Dendritic cell treated with granulocyte-macrophage colony-stimulating factor and Interleukin-4, amounts not matched to agents 40 ng/mL and 50 ng/mL, for 4 days (primary cell): ENCODE data around the gene MDFIC2.
"Not testable (repeated sequence)": the region's sequence is repeated elsewhere in the genome, so short reads cannot be mapped to it uniquely, and the experiment has no call there.

Source experiments
- H3K27ac Mint-ChIP-seq: one replicate; pipeline ENCODE4 v1.8.0; 2022; ENCODE audit warnings: mild to moderate bottlenecking, mixed read lengths
- H3K27me3 Mint-ChIP-seq: one replicate; pipeline ENCODE4 v1.8.0; 2022; ENCODE audit warnings: mild to moderate bottlenecking, mixed read lengths
- H3K36me3 Mint-ChIP-seq: one replicate; pipeline ENCODE4 v1.8.0; 2022; ENCODE audit warnings: low read depth, mixed read lengths
- H3K4me1 Mint-ChIP-seq: one replicate; pipeline ENCODE4 v1.8.0; 2022; ENCODE audit warnings: low read depth, mixed read lengths
- H3K4me3 Mint-ChIP-seq: one replicate; pipeline ENCODE4 v1.8.0; 2022; ENCODE audit warnings: mild to moderate bottlenecking, moderate library complexity, mixed read lengths
- H3K9me3 Mint-ChIP-seq: one replicate; pipeline ENCODE4 v1.8.0; 2022; ENCODE audit warnings: mixed read lengths
- intact Hi-C: fragments of 100-400 bp; cut with micrococcal nuclease; formaldehyde crosslinking; loops from one replicate; pipeline ENCODE4 v1.15.0; 2022

MDFIC2 gene

DNA sequence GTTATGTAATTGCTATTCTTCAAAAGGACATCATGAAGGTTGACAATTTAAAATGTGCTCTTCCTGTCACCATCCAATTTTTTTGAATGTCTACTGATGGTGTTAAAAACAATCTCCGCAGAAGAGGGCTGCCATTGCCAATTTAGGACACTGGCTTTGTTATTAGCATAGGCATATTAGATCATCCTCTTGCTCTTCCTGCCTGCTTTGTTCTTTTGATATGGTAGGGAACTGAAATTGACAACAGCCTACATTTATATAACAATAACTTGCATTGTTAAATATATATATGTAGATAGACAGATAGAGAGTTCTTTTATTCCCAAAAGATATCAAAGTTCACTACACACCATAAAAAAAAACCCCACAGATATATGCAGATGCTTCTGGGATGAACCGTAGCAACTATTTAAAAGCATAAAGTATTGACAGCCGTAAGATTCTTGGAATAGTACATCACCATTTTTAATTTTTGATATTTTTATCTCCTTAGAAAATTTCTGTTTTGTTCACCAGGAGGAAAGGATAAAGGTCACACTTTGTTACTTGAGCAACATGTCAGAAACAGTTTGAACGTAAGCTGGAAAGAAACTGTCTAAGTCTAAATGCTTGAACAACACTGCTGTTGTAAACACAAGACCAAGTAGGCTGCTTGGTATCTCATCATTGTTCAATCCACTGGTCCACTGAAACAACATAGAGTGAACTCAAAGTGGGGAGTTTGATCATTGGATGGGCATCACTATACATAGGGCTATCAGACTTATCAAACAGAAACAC, 66.5 kb downstream of the MDFIC2 start:
- Mint-ChIP-seq H3K27ac (no peak overlapping the region), H3K4me1 (no peaks in the 10 kb centered on the region), H3K4me3 (no peak overlapping the region), H3K36me3 (no peaks in the 10 kb centered on the region), H3K9me3 (no peaks in the 10 kb centered on the region), H3K27me3 (no peaks in the 10 kb centered on the region)
- intact Hi-C loops = no loop called here

DNA sequence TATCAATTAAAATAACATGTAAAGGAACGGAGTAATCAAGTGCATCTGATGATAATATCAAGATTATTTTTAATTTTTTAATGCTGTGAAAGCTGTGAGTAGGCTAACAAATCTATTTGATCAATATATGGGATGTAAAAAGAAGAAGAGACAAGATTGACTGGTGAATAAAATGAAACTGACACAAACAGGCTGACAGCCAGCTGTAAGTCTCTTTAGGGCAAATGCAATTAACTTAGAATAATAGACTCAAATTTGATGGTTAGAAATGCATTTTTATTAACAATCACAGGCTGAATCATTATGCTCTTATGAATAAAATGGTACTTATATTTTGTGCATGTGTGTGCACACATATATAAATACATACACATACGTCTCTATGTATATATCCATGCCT, 68.0 kb downstream of the MDFIC2 start:
- Mint-ChIP-seq H3K27ac (no peak overlapping the region), H3K4me1 (no peaks in the 10 kb centered on the region), H3K36me3 (no peaks in the 10 kb centered on the region), H3K9me3 (no peaks in the 10 kb centered on the region), H3K27me3 (no peaks in the 10 kb centered on the region), H3K4me3 (no peak overlapping the region)
- intact Hi-C loops = no loop called here

DNA sequence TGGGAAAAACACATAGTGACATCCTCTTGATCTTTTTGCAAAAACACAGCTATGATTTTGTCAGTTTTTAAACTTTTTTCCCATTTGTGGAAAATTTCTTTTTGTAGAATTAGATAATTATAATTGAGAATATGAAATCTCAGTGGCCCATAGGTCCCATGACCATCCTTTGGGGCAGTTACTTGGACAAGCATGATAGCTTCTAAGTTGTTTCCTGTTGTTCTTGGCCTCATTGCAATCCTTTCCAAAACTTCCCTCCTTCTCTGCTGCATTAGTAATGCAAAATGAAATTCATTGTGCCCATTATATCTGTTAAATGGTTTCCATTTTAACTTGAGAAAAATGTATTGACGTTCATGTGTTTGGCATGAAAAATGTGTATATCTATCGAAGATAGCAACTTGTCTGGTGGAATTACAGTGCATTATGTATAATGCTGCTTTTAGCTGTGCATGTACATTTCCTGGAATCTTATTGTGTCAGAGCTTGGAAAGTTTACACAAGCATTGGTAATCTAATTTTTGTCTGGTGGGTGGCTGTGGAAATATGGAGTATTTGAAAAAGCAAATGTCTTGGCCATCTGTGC, 70.0 kb downstream of the MDFIC2 start:
- Mint-ChIP-seq H3K4me3 (no peak overlapping the region), H3K27me3 (no peaks in the 10 kb centered on the region), H3K4me1 (no peaks in the 10 kb centered on the region), H3K9me3 (no peaks in the 10 kb centered on the region), H3K36me3 (no peaks in the 10 kb centered on the region), H3K27ac (no peak overlapping the region)
- intact Hi-C loops = no loop called here

DNA sequence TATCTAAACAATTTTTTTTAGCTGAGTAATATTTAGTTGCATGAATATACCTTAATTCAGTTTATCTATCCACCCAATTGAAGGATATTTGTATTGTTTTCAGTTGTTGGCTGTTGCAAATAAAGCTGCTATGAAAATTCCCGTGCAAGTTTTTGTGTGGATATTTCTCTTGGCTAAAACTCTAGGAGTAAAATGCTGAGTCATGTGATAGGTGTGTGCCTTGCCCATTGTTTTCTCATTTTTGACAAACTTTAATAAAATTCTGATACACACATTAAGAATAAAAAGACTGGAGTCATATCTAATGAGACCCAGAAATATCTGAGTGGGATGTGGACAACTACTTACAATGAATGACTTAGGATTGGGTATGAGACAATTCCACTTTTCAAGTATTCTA, 78.6 kb downstream of the MDFIC2 start:
- Mint-ChIP-seq H3K27ac (no peak overlapping the region), H3K27me3 (no peaks in the 10 kb centered on the region), H3K36me3 (no peaks in the 10 kb centered on the region), H3K4me3 (no peak overlapping the region), H3K4me1 (no peaks in the 10 kb centered on the region), H3K9me3 (no peaks in the 10 kb centered on the region)
- intact Hi-C loops = no loop called here

DNA sequence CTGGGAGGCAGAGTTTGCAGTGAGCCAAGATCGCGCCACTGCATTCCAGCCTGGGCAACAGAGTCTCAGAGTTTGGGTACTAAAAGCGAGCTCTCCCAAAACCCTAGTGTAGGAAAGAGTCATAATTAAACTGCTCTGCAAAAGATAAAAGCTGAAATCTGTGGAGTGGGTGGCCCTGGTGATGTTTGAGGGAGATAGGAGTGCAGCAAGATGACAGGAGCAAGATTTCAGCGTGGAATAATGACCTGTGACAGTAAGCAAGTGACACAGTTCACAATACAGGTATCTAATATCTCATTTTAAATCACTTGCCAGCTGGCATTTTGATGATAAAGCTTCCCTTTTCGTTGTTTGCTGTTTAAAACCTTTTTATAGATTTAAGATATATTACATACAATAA, 79.3 kb downstream of the MDFIC2 start:
- no peaks in the 10 kb centered on the region for H3K9me3 Mint-ChIP-seq
- intact Hi-C loops = no loop called here
- no peak overlapping the region for H3K4me3 Mint-ChIP-seq
- no peaks in the 10 kb centered on the region for H3K36me3 Mint-ChIP-seq
- no peaks in the 10 kb centered on the region for H3K4me1 Mint-ChIP-seq
- no peaks in the 10 kb centered on the region for H3K27me3 Mint-ChIP-seq
- H3K27ac Mint-ChIP-seq = no peak overlapping the region

DNA sequence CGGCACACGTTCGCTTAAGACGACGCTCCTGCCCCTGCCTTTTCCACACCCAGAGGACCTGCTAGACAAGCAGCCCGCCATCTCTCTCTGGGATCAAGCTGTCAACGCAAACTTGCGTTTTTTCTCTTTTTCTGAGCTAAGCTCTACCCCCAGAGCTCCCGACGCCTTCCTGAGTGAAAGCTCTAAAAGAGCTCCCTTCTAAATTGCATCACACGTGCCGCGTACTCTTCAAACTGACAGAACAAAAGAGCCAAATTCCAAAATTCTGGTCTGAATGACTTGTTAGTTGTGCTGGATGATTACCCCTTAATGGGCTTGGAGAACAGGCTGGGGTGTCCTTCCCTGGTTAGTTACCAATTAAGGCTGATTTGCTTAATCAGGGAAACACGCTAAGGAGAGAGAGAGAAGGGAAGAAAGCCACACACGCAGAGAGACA, 81.2 kb downstream of the MDFIC2 start:
- H3K4me3 Mint-ChIP-seq = no peak overlapping the region
- H3K27me3 Mint-ChIP-seq = peaks cover 2% of the 10 kb centered on the region
- H3K4me1 Mint-ChIP-seq = no peaks in the 10 kb centered on the region
- H3K36me3 Mint-ChIP-seq = no peaks in the 10 kb centered on the region
- intact Hi-C loops = no loop called here
- H3K9me3 Mint-ChIP-seq = no peaks in the 10 kb centered on the region
- no peak overlapping the region for H3K27ac Mint-ChIP-seq

DNA sequence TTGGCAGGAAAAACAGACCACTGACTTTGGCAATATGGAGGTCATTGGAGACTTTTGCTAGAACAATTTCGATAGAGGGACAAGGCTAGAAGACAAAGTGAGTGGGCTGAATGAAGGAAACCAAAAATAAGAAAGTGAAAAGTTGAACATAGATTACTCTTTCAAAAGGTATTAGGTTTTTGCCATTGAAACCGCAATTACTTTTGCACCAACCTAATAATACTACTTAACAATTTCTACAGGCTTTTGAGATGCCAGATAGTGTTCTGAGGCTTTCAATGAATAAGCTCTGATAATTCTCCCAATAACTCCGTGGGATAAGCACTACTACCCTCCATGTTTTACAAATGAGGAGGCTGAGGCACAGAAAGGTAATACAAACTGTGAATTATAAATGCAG, 85.0 kb downstream of the MDFIC2 start:
- intact Hi-C loops = no loop called here
- H3K27ac Mint-ChIP-seq = no peak overlapping the region

DNA sequence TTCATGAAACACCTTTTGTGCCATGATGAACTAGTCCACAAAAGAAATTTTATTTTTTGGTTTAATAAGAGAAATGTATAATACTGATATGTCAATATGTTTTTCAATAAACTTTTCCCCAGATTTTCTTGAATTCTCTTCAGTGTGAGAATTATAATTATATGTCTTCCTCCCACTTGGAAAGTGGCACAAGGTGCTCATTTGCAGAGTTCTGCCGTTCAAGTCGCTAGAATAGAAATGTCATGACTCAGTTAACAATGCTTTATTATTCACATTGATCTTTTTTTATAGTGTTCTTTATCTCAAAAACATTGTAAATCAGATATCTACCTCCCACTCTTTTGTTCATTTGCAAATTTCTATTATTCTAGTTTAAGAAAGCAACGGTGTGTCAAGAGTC, 87.3 kb downstream of the MDFIC2 start:
- H3K4me1 Mint-ChIP-seq = no peaks in the 10 kb centered on the region
- intact Hi-C loops = no loop called here
- no peaks in the 10 kb centered on the region for H3K9me3 Mint-ChIP-seq
- no peaks in the 10 kb centered on the region for H3K36me3 Mint-ChIP-seq
- H3K4me3 Mint-ChIP-seq = no peak overlapping the region
- peaks cover 2% of the 10 kb centered on the region for H3K27me3 Mint-ChIP-seq
- no peak overlapping the region for H3K27ac Mint-ChIP-seq

More for the DNA sequence above, 85.0 kb downstream of the MDFIC2 start:
- peaks cover 2% of the 10 kb centered on the region for H3K27me3 Mint-ChIP-seq
- no peaks in the 10 kb centered on the region for H3K9me3 Mint-ChIP-seq
- H3K4me3 Mint-ChIP-seq = no peak overlapping the region
- H3K36me3 Mint-ChIP-seq = no peaks in the 10 kb centered on the region
- H3K4me1 Mint-ChIP-seq = no peaks in the 10 kb centered on the region

DNA sequence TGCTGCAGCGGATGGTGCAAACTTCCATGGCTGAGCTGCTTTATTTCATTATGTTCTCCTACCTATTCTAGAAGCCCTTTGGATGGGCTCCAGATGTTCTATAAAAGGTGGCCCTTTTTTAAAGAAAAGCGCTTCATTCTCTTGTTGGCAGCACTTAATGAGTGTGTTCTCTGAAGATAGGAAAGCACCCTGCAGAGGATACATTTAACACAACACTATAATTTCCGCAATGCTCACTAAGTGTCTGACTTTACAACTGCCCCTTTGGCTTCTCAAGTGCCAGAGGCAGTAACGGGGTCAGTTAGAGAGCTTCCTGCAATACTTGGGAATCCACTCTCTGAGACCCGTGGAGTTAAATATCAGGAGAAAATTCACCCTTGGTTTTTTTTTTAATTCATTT, 88.1 kb downstream of the MDFIC2 start:
- H3K36me3 Mint-ChIP-seq = no peaks in the 10 kb centered on the region
- H3K27me3 Mint-ChIP-seq = peaks cover 2% of the 10 kb centered on the region
- no peak overlapping the region for H3K4me3 Mint-ChIP-seq
- no peaks in the 10 kb centered on the region for H3K4me1 Mint-ChIP-seq
- intact Hi-C loops = no loop called here
- no peaks in the 10 kb centered on the region for H3K9me3 Mint-ChIP-seq
- no peak overlapping the region for H3K27ac Mint-ChIP-seq

DNA sequence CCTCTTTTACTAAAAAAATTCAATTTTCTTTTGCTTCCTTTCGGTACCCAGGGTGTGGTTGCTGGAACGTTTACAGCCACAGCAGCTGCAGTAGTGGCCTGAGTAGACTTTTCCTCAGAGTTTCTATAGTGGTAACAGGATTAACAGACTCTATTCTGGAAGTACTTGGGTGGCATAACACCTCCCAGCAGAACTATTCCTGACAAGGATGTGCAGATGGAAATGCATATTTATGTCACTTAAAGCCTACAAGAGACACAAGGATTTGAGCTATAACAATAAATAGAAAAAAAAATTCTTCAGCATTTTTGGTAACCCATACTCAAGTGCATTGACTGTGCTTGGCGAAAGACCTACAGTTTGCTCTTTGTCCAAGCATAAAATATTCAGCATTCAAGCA, 94.0 kb downstream of the MDFIC2 start:
- H3K27ac Mint-ChIP-seq = no peak overlapping the region
- H3K4me3 Mint-ChIP-seq = no peak overlapping the region
- H3K4me1 Mint-ChIP-seq = no peaks in the 10 kb centered on the region
- no peaks in the 10 kb centered on the region for H3K9me3 Mint-ChIP-seq
- no peaks in the 10 kb centered on the region for H3K36me3 Mint-ChIP-seq
- H3K27me3 Mint-ChIP-seq = peaks cover 2% of the 10 kb centered on the region
- intact Hi-C loops = no loop called here

DNA sequence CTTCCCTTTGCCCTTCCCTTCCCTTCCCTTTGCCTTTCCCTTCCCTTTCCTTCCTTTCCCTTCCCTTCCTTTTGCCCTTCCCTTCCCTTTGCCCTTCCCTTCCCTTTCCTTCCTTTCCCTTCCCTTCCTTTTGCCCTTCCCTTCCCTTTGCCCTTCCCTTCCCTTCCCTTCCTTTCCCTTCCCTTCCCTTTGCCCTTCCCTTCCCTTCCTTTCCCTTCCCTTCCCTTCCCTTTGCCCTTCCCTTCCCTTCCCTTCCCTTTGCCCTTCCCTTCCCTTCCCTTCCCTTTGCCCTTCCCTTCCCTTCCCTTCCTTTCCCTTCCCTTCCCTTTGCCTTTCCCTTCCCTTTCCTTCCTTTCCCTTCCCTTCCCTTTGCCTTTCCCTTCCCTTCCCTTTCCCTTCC, 101.2 kb downstream of the MDFIC2 start:
- H3K36me3 Mint-ChIP-seq, intact Hi-C loops, H3K4me3 Mint-ChIP-seq, H3K4me1 Mint-ChIP-seq, H3K9me3 Mint-ChIP-seq, H3K27me3 Mint-ChIP-seq, H3K27ac Mint-ChIP-seq: not testable (repeated sequence)

DNA sequence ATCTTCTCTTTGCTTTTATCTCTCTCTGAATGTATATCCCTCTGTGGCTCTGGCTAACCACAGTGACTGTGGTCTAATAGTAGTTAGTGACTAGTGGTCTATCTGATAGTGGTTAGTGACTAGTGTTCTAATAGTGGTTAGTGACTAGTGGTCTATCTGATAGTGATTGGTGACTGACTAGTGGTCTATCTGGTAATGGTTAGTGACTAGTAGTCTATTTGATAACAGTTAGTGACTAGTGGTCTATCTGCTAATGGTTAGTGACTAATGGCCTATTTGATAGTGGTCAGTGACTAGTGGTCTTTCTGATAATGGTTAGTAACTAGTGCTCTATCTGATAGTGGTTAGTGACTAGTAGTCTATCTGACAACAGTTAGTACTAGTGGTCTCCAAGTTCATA, 110.5 kb downstream of the MDFIC2 start:
- Mint-ChIP-seq H3K4me3 (no peak overlapping the region), H3K27me3 (peaks cover 10% of the 10 kb centered on the region), H3K4me1 (no peaks in the 10 kb centered on the region), H3K9me3 (no peaks in the 10 kb centered on the region), H3K36me3 (no peaks in the 10 kb centered on the region), H3K27ac (no peak overlapping the region)
- intact Hi-C loops = no loop called here

DNA sequence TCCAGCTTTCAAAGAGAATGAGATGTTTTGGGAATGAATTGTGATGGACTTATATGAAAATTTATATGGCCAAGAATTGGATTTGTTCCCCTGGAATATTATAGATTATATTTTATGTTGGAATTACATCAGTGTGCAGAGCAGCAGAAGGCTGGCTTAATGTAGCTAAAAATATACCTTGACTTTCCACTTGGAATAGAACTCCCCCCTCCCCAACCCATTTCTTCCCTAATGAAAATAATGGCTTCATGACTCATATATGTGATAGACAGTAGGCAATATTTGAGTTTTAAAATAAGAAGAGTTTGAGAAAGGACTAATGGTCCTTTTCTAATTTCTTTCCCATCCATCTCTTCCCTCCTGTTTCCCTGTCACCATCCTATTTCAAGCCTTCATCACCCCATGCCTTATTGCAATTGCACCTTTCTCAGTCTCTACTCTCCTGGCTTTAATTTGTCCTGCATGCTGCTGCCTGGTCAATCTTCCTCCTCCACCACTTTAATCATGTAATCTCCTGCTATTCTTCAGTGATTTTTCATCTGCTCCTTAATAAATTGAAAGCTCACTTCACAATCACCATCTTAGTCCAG, 122.5 kb downstream of the MDFIC2 start:
- Mint-ChIP-seq H3K9me3 (no peaks in the 10 kb centered on the region), H3K27me3 (peaks cover 16% of the 10 kb centered on the region), H3K4me1 (peaks cover 12% of the 10 kb centered on the region), H3K27ac (no peak overlapping the region), H3K4me3 (no peak overlapping the region), H3K36me3 (no peaks in the 10 kb centered on the region)
- intact Hi-C loops = no loop called here

DNA sequence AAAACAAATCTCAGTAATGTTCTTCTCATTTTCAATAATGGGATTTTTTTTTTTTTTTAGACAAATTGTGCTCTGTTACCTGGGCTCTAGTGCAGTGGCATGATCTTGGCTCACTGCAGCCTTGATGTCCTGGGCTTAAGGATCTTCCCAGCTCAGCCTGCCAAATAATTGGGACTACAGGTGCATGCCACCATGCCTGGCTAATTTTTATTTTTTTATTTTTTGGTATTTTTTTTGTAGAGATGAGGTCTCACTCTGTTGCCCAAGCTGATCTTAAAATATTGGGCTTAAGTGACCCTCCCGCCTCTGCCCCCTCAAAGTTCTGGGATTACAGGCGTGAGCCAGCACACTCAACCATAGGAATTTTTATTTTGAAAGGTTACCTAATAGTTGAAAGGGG, 126.2 kb downstream of the MDFIC2 start:
- Mint-ChIP-seq H3K36me3 (no peaks in the 10 kb centered on the region), H3K27ac (no peak overlapping the region), H3K27me3 (peaks cover 31% of the 10 kb centered on the region), H3K9me3 (no peaks in the 10 kb centered on the region), H3K4me1 (peaks cover 4% of the 10 kb centered on the region), H3K4me3 (no peak overlapping the region)
- intact Hi-C loops = no loop called here

DNA sequence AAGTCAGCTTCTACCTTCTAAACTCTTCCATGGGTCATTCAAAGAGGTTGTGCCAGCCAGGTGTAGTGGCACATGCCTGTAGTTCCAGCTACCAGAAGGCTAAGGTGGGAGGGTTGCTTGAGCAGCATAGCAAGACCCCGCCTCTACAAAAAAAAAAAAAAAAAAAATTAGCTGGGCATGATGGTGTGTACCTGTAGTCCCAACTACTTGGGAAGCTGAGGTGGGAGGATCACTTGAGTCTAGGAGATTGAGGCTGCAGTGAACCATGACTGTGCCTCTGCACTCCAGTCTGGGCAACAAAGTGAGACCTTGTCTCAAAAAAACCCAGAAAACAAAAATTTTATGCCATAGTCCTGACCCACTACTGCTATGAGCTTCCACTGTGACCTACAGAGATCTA, 126.8 kb downstream of the MDFIC2 start:
- Mint-ChIP-seq H3K4me3 (no peak overlapping the region), H3K27me3 (peaks cover 31% of the 10 kb centered on the region)

More for the DNA sequence above, 126.8 kb downstream of the MDFIC2 start:
- Mint-ChIP-seq H3K27ac (no peak overlapping the region), H3K4me1 (peaks cover 1% of the 10 kb centered on the region), H3K9me3 (no peaks in the 10 kb centered on the region), H3K36me3 (no peaks in the 10 kb centered on the region)
- intact Hi-C loops = no loop called here
